Adrenal gland (tissue), 12 donors: Measurements from ENCODE around the gene SLC12A5. TPM values are rescaled to one million over a fixed set of nuclear protein-coding genes. Genes with fewer than 3 reads are reported as not detected.

ENCODE experiments used
- DNase-seq, 7 donors: peaks; one replicate each; pipeline ENCODE4 v3.0.0-alpha.2; 2019 to 2020
- H3K27ac ChIP-seq, 5 donors: fragments of 200-600 bp; sonication (generic) in 4 of 5; 1 replicate in 3 of 5; 2 replicates in 2 of 5; pipeline versions ENCODE4 v1.5.1 to v1.8.0; 2016 to 2020; ENCODE audit warnings: mild to moderate bottlenecking in 1 of 5
- H3K27me3 ChIP-seq: fragments of 200-600 bp; 2 replicates; pipeline ENCODE4 v1.8.0; 2021
- H3K36me3 ChIP-seq, 2 donors: fragments of 200-600 bp; replicated peaks in 1 of 2; 1 replicate in 1 of 2; 2 replicates in 1 of 2; pipeline versions ENCODE4 v1.5.1 to v1.8.0; 2018 to 2022
- H3K4me1 ChIP-seq, 2 donors: fragments of 200-600 bp; replicated peaks in 1 of 2; 1 replicate in 1 of 2; 2 replicates in 1 of 2; pipeline versions ENCODE4 v1.5.1 to v1.8.0; 2018 to 2021
- H3K4me3 ChIP-seq, 4 donors: fragments of 200-600 bp; sonication (generic) in 3 of 4; one replicate each; pipeline ENCODE4 v1.5.1; 2016 to 2018
- H3K9me3 ChIP-seq, 3 donors: fragments of 200-600 bp; sonication (generic) in 1 of 3; replicated peaks in 1 of 3; 1 replicate in 2 of 3; 2 replicates in 1 of 3; pipeline versions ENCODE4 v1.5.1 to v1.8.0; 2016 to 2021
- POLR2A ChIP-seq, 2 donors: fragments of 450-650 bp; IDR thresholded peaks; one replicate each; pipeline ENCODE4 v1.6.1; 2017; ENCODE audit warnings: antibody characterized with exemption in 2 of 2, mild to moderate bottlenecking in 2 of 2, moderate library complexity in 1 of 2
- WGBS, 4 donors: extraction: QIAGEN DNeasy Blood & Tissue Kit in 2 of 4; methylation state at CpG; one replicate each; pipeline versions ENCODE4 v1.1.5 to v1.1.7; 2013 to 2017; 5-methylcytosine and 5-hydroxymethylcytosine counted together
- intact Hi-C, 2 donors: fragments of 100-400 bp; cut with DNase I; formaldehyde crosslinking; loops; one replicate each; pipeline versions ENCODE4 v1.14.1 to v1.15.0; 2022 to 2023
- polyA plus RNA-seq, 3 donors: library from polyadenylated mRNA; stranded (reverse); fragments of 200-250 nt in 2 of 3; fragments of 350-450 nt in 1 of 3; fragmentation: Illumina TruSeq in 1 of 3; extraction: RNeasy Lipid Tissue Mini Kit (QIAGEN cat#74804) in 1 of 3; gene quantifications; one replicate each; pipeline ENCODE4 v1.2.3, GENCODE V29; 2013 to 2014
- total RNA-seq, 9 donors: library from RNA; depleted of rRNA in 4 of 9; stranded (reverse); fragments of >200 nt in 4 of 9; fragments of 120-200 nt in 1 of 9; fragmentation: NEBNext Ultra II Directional in 1 of 9; extraction: Animal tissue kit (Norgen Biotek cat#: 25700) in 1 of 9; gene quantifications; one replicate each; pipeline versions ENCODE4 v1.1.0 to v1.2.4, GENCODE V29; 2013 to 2023
- TF ChIP-seq, protein P1 (sequence below), 6 experiments: fragments of 450-650 bp in 4 of 6; fragments of 200-600 bp in 2 of 6; sonication (generic) in 1 of 6; IDR thresholded peaks; 1 replicate in 5 of 6; 2 replicates in 1 of 6; pipeline versions ENCODE4 v1.5.1 to v1.8.0; 2016 to 2021; ENCODE audit warnings: antibody characterized with exemption in 6 of 6, mild to moderate bottlenecking in 2 of 6, moderate library complexity in 1 of 6
- donor health status: healthy with polysubstance abuse.
- donor health status: Bipolar disorder and iron deficiency.
- donor health status: DM: yes; HTN: yes; CAD: no.
- donor health status: DM: no; HTN: no; CAD: no.
- donor health status: DM: no; HTN: no; CAD: no.
- donor health status: DM: yes; HTN: yes; CAD: no.

The SLC12A5 gene
- total and polyA plus RNA-seq, 12 donors, result 0.30 to 121 (median 16.2) TPM

DNA sequence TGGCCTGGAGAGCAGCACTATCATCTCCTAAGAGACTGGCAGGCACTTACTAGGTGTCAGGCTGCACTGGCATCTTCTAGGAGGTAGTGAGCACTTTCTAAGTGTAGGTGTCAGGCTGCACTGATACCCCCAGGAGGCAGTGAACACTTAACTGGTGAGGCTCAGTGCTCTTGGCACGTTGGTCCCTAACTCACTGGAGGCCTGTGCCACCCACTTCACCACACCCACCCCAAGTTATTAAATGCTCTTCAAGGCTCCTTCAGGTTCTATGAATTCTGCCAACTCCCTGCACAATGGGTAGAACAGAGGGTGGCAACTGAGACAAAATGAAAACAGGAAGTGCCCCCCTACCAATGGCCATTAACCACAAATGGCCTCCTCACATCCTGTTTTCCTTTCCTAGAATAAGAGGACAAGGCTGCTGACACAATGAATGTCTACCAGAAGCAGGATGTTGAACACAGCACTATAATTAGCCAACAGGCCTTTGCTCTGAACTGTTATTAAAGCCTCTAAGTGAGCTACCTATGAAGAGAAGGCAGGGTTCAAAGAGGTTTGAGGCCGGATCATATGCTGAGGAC lies 31.4 kb downstream of the SLC12A5 start:
- peaks cover 0 to 42% of the 10 kb centered on the region in 2 donors for H3K36me3 ChIP-seq
- intact Hi-C loops, result no loop called here

DNA sequence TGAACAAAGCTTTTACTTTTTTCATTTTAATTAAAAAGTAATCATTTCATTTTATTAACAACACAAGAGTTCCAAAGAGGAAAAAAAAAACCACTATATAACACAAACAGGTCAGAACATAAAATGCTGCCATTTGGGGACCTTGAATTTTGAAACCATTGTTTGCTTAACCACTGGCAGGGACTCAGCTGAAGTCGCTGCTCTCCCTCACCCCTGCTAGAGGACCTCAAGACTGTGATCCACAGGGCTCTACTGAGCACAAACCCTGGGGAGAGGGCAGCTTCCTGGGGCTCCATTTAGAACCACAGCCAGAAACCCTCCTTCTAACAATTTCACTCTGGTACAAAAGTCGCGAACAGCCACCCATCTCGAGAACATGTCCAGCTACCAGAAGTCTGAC lies 32.0 kb downstream of the SLC12A5 start:
- DNase-seq, result no peak
- intact Hi-C loops, result no loop called here
- H3K36me3 ChIP-seq, result peaks cover 0 to 48% of the 10 kb centered on the region in 2 donors

More for the DNA sequence above, 31.4 kb downstream of the SLC12A5 start:
- 52 to 77% (median 63%) methylated on average over 2 of the region's 2 CpGs for WGBS, 4 donors
- peak in 2 of 7 donors; percentile 20 to 39 for DNase-seq
- Histone ChIP-seq H3K9me3 (no peaks in the 10 kb centered on the region), H3K27ac (peak overlapping the region in 2 of 5 donors; percentile 32 to 61), H3K4me1 (peaks cover 7 to 48% of the 10 kb centered on the region in 2 donors), H3K27me3 (no peaks in the 10 kb centered on the region), H3K4me3 (no peak overlapping the region)
- TF ChIP-seq, protein P1, sequence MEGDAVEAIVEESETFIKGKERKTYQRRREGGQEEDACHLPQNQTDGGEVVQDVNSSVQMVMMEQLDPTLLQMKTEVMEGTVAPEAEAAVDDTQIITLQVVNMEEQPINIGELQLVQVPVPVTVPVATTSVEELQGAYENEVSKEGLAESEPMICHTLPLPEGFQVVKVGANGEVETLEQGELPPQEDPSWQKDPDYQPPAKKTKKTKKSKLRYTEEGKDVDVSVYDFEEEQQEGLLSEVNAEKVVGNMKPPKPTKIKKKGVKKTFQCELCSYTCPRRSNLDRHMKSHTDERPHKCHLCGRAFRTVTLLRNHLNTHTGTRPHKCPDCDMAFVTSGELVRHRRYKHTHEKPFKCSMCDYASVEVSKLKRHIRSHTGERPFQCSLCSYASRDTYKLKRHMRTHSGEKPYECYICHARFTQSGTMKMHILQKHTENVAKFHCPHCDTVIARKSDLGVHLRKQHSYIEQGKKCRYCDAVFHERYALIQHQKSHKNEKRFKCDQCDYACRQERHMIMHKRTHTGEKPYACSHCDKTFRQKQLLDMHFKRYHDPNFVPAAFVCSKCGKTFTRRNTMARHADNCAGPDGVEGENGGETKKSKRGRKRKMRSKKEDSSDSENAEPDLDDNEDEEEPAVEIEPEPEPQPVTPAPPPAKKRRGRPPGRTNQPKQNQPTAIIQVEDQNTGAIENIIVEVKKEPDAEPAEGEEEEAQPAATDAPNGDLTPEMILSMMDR (IDR thresholded peaks at IDR 0.05), result no peak
- no peak for TF ChIP-seq POLR2A (IDR thresholded peaks at IDR 0.05)

DNA sequence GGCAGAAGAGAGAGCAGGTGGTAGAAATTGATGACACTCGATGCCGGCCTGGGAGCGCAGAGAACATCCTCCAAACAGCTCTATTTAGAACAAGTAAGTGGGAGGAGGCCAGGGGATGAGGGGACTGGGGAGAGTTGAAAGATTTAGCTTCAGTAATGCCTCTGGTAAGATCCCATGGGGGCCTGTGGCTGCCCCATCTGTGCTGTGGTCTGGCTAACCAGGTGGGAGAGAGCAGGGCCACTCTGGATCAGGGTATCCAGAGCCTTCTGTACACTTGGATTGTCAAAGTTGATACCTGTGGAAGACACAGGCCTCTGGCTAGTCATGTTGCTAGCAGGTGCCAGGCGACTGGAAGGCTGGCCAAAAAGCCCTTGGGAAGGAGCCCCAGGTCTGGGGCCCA lies 33.1 kb downstream of the SLC12A5 start:
- DNase-seq, result no peak
- intact Hi-C loops, result no loop called here
- Histone ChIP-seq H3K4me3 (no peak overlapping the region), H3K9me3 (no peaks in the 10 kb centered on the region), H3K27me3 (no peaks in the 10 kb centered on the region), H3K27ac (peak overlapping the region in 1 of 5 donors; percentile 5), H3K36me3 (peaks cover 0 to 59% of the 10 kb centered on the region in 2 donors), H3K4me1 (peaks cover 7 to 48% of the 10 kb centered on the region in 2 donors)
- 89 to 98% (median 91%) methylated on average over 3 to 4 of the region's 4 CpGs for WGBS, 4 donors
- no peak for TF ChIP-seq POLR2A (IDR thresholded peaks at IDR 0.05)
- TF ChIP-seq, protein P1 (IDR thresholded peaks at IDR 0.05), result no peak

More for the DNA sequence above, 32.0 kb downstream of the SLC12A5 start:
- H3K27ac ChIP-seq, result peak overlapping the region in 2 of 5 donors; percentile 32 to 48
- no peak overlapping the region for H3K4me3 ChIP-seq
- H3K27me3 ChIP-seq, result no peaks in the 10 kb centered on the region
- 76 to 89% (median 79%) methylated on average over 4 of the region's 4 CpGs for WGBS, 4 donors
- H3K9me3 ChIP-seq, result no peaks in the 10 kb centered on the region
- TF ChIP-seq, protein P1 (IDR thresholded peaks at IDR 0.05), result no peak
- no peak for TF ChIP-seq POLR2A (IDR thresholded peaks at IDR 0.05)
- peaks cover 7 to 48% of the 10 kb centered on the region in 2 donors for H3K4me1 ChIP-seq

DNA sequence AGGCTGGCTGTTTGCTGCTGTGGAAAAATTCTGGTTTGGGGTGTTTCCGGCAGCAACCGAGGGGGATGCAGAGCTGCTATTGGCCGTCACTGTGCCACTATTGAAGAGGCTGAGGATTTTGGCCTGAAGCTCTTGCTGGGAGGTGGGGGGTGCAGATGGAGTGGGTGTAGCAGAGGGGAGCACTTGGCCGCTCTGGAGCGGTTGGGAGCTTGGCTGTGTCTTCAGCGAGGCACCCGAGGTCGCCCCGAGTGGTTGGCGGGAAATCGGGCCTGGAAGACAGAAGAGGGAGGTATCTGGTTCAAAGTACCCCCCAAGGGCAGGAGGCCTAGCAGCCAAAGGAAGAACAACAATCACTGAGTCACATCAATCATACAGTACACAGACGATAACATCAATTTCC lies 33.6 kb downstream of the SLC12A5 start:
- H3K27ac ChIP-seq, result no peak overlapping the region
- WGBS, 4 donors, result 72 to 87% (median 84%) methylated on average over 12 of the region's 12 CpGs
- H3K9me3 ChIP-seq, result no peaks in the 10 kb centered on the region
- TF ChIP-seq, protein P1 (IDR thresholded peaks at IDR 0.05), result no peak
- TF ChIP-seq POLR2A (IDR thresholded peaks at IDR 0.05), result no peak
- DNase-seq, result no peak
- peaks cover 6 to 45% of the 10 kb centered on the region in 2 donors for H3K4me1 ChIP-seq
- H3K36me3 ChIP-seq, result peaks cover 0 to 63% of the 10 kb centered on the region in 2 donors
- intact Hi-C loops, result no loop called here
- no peaks in the 10 kb centered on the region for H3K27me3 ChIP-seq
- H3K4me3 ChIP-seq, result no peak overlapping the region
